ENCODE measurements around the gene PGAM4.
A peak's percentile ranks its signal among the peaks of the same experiment; 100 is the strongest.

The PGAM4 gene

DNA sequence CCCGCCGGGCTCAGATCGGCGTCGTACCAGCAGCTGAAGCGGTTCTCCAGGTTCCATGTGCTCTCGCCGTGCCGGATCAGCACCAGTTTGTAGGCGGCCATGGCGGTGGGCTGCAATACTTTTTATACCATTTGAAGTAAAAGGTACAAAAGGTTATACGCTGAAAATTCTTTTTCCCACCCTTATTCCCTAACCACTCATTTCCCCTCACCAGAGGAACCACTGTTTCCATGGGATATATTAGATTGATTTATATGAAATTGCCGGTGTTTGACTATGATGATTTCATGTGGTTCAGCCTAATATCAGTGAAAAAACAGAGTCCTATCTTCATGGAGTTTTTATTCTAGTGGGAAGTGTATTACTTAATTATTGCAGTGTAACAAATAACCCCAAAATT is at the start of gene PGAM4:
TSS of gene PGAM4 (minus strand) at position 101 of the 400 bp plus-strand sequence. CDS start at position 101, 0 bp downstream.
- H3K27ac Mint-ChIP-seq: peak within 1 kb of the TSS; percentile 64
- peaks cover 14% of the 10 kb centered on the region for H3K36me3 Mint-ChIP-seq (ENCODE audit: low read depth)
- H3K4me3 Mint-ChIP-seq: no peak within 1 kb of the TSS
- H3K9me3 Mint-ChIP-seq: peaks cover 19% of the 10 kb centered on the region
- DNase-seq: no peak
- TF ChIP-seq CTCF (IDR thresholded peaks at IDR 0.05): no peak
- peaks cover 3% of the 10 kb centered on the region for H3K27me3 Mint-ChIP-seq (ENCODE audit: low read depth, poor library complexity)
- H3K4me1 Mint-ChIP-seq: no peaks in the 10 kb centered on the region

DNA sequence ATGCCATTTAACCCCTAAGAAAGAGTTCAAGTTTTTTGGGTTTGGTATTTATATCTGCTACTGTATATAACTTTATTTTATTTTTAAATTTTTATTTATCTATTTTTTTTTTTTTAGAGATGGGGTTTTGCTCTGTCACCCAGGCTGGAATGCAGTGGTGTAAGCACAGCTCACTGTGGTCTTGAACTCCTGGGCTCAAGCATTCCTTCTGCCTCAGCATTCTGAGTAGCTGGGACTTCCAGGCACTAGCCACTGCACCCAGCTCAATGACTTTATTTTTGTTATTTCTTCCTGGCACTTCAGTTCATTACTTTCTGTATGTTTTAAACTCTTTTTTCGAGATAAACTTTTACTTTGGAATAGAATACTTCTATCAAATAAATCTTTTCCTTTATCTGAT is 42.4 kb upstream of the PGAM4 start:
- no peak for DNase-seq
- H3K4me1 Mint-ChIP-seq: no peaks in the 10 kb centered on the region
- H3K9me3 Mint-ChIP-seq: peaks cover 17% of the 10 kb centered on the region
- H3K36me3 Mint-ChIP-seq (ENCODE audit: low read depth): no peaks in the 10 kb centered on the region
- H3K27me3 Mint-ChIP-seq (ENCODE audit: low read depth, poor library complexity): no peaks in the 10 kb centered on the region
- no peak for TF ChIP-seq CTCF (IDR thresholded peaks at IDR 0.05)
- no peak overlapping the region for H3K27ac Mint-ChIP-seq
- H3K4me3 Mint-ChIP-seq: no peak overlapping the region

- Mint-ChIP-seq H3K27ac (no peak overlapping the region), H3K4me3 (no peak overlapping the region), H3K9me3 (peaks cover 24% of the 10 kb centered on the region), H3K36me3 (ENCODE audit: low read depth) (no peaks in the 10 kb centered on the region), H3K27me3 (ENCODE audit: low read depth, poor library complexity) (peaks cover 2% of the 10 kb centered on the region), H3K4me1 (no peaks in the 10 kb centered on the region)
- no peak for DNase-seq
- no peak for TF ChIP-seq CTCF (IDR thresholded peaks at IDR 0.05)
These were observed 10.4 kb upstream of the PGAM4 start for GRCh38 chrX:77979870-77980269.

DNA sequence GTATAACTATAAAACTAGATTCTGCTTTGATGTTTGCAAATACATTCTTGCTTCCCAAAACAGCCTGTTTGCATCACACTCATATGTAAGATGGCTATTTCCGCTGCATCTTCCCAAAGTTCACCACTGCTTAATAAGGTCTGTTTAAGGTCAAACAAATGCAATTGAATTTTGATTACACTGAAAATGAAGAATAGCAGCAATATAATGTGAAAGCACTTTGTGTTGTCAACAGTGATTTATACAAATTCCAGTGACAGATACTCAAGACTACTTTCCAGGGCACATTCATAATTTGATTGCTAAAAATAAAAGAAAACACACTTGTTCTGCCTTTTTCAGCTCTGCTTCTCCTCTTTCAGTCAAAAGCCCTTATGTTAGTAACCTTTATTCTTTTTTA is 8.1 kb upstream of the PGAM4 start:
- H3K9me3 Mint-ChIP-seq: peaks cover 20% of the 10 kb centered on the region
- H3K27me3 Mint-ChIP-seq (ENCODE audit: low read depth, poor library complexity): no peaks in the 10 kb centered on the region
- H3K4me1 Mint-ChIP-seq: no peaks in the 10 kb centered on the region
- TF ChIP-seq CTCF (IDR thresholded peaks at IDR 0.05): no peak
- no peak overlapping the region for H3K4me3 Mint-ChIP-seq
- no peaks in the 10 kb centered on the region for H3K36me3 Mint-ChIP-seq (ENCODE audit: low read depth)
- no peak for DNase-seq
- no peak overlapping the region for H3K27ac Mint-ChIP-seq

DNA sequence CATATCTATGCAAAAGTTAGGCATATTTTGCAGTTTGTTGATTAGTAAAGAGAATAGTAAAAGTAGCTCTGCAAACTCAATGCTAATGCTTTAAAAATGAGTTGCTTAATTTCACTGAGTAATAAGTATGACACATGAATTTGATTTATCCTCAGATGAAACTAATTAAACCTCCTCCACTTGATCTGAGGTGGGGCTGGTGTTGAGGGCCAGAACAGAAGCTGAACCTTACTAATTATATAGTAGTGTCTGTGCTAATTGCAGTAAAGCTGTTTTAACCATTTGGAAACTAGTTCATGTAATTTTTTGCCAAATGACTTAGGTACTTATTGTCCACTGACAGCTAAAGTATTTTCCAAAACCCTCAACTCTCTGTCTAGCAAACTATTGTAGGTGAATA is 7.7 kb upstream of the PGAM4 start:
- H3K27me3 Mint-ChIP-seq (ENCODE audit: low read depth, poor library complexity): no peaks in the 10 kb centered on the region

More for the DNA sequence above, 7.7 kb upstream of the PGAM4 start:
- no peaks in the 10 kb centered on the region for H3K36me3 Mint-ChIP-seq (ENCODE audit: low read depth)
- no peak overlapping the region for H3K4me3 Mint-ChIP-seq
- H3K4me1 Mint-ChIP-seq: no peaks in the 10 kb centered on the region
- H3K27ac Mint-ChIP-seq: no peak overlapping the region
- DNase-seq: no peak
- no peak for TF ChIP-seq CTCF (IDR thresholded peaks at IDR 0.05)
- H3K9me3 Mint-ChIP-seq: peaks cover 20% of the 10 kb centered on the region
